RWPE1 (cell line): ENCODE data around the gene SLC6A18.

Source experiments
- CTCF ChIA-PET: fragments of 350-600 bp; sonication (Branson Sonifier 250); formaldehyde crosslinking; extraction: SDS; loops from one replicate; lab custom pipeline; 2021; lab: Yijun Ruan, JAX
- POLR2A ChIA-PET: fragments of 400-600 bp; formaldehyde crosslinking; extraction: SDS; loops from one replicate; lab custom pipeline; 2020; ENCODE audit warnings: antibody characterized with exemption; ENCODE audit not compliant: low non-redundant PET; lab: Yijun Ruan, JAX
- DNase-seq: peaks from one replicate; pipeline ENCODE4 v3.0.0; 2012; ENCODE audit warnings: low spot score
- H3K27ac ChIP-seq: fragments of 450-650 bp; 2 replicates; pipeline ENCODE4 v1.5.1; 2017
- CTCF ChIP-seq: fragments of 450-650 bp; conservative IDR thresholded peaks from 2 replicates; pipeline ENCODE4 v1.5.1; 2017; ENCODE audit warnings: low read depth, mild to moderate bottlenecking

The SLC6A18 gene

GRCh38 chr5:1232780-1233179 is 7.6 kb downstream of the SLC6A18 start:
- POLR2A ChIA-PET: no interaction called here

GRCh38 chr5:1235379-1235778 is 10.2 kb downstream of the SLC6A18 start:
- no peak overlapping the region for H3K27ac ChIP-seq
- DNase-seq: no peak
- CTCF ChIA-PET: interaction anchor here (0.6 kb wide), 1 partner anchor 12 kb away, joined by 4 read pairs; no protein-coding TSS in a partner anchor
- POLR2A ChIA-PET: no interaction called here
- no peak for TF ChIP-seq CTCF

More at GRCh38 chr5:1232780-1233179, 7.6 kb downstream of the SLC6A18 start:
- H3K27ac ChIP-seq: no peak overlapping the region
- CTCF ChIA-PET: interaction anchor here (0.7 kb wide), 1 partner anchor 1154 kb away, joined by 10 read pairs; no protein-coding TSS in a partner anchor
- no peak for DNase-seq
- TF ChIP-seq CTCF: no peak

GRCh38 chr5:1235838-1236237 is 10.7 kb downstream of the SLC6A18 start:
- no peak for DNase-seq
- H3K27ac ChIP-seq: no peak overlapping the region
- ChIA-PET CTCF (interaction anchor here (0.6 kb wide), 1 partner anchor 12 kb away, joined by 4 read pairs; no protein-coding TSS in a partner anchor), POLR2A (no interaction called here)
- no peak for TF ChIP-seq CTCF

GRCh38 chr5:1239505-1240251 is 14.5 kb downstream of the SLC6A18 start:
- peak; percentile 47 for DNase-seq
- ChIA-PET POLR2A (interaction anchor here (0.7 to 1.2 kb wide), 2 partner anchors 63 to 78 kb away, joined by 3 read pairs; no protein-coding TSS in a partner anchor), CTCF (interaction anchor here (1.1 kb wide), 1 partner anchor 42 kb away, joined by 3 read pairs; no protein-coding TSS in a partner anchor)
- no peak for TF ChIP-seq CTCF
- peak overlapping the region; percentile 92 for H3K27ac ChIP-seq

- H3K27ac ChIP-seq: peak overlapping the region; percentile 92
- no peak for DNase-seq
- POLR2A ChIA-PET: no interaction called here
- TF ChIP-seq CTCF: no peak
- CTCF ChIA-PET: interaction anchor here (1.1 kb wide), 1 partner anchor 41 kb away, joined by 3 read pairs; no protein-coding TSS in a partner anchor
Measured at GRCh38 chr5:1240496-1241260, 15.5 kb downstream of the SLC6A18 start.

GRCh38 chr5:1241509-1242080 is 16.4 kb downstream of the SLC6A18 start:
- no peak for TF ChIP-seq CTCF
- ChIA-PET POLR2A (no interaction called here), CTCF (interaction anchor here (0.7 kb wide), 1 partner anchor 33 kb away, joined by 5 read pairs; no protein-coding TSS in a partner anchor)
- no peak for DNase-seq
- no peak overlapping the region for H3K27ac ChIP-seq
